HG02571 (cell line): ENCODE results near the gene NOL3.

Experiments
- ATAC-seq: cut with Tn5 transposase; IDR thresholded peaks from one replicate; pipeline ENCODE4 v1.9.1; 2021; ENCODE audit warnings: mild to moderate bottlenecking, moderate library complexity; ENCODE audit not compliant: unreplicated experiment

Gene NOL3

GRCh38 chr16:67154578-67155294 lies 15.6 kb upstream of the NOL3 start:
- no peak for ATAC-seq

DNA sequence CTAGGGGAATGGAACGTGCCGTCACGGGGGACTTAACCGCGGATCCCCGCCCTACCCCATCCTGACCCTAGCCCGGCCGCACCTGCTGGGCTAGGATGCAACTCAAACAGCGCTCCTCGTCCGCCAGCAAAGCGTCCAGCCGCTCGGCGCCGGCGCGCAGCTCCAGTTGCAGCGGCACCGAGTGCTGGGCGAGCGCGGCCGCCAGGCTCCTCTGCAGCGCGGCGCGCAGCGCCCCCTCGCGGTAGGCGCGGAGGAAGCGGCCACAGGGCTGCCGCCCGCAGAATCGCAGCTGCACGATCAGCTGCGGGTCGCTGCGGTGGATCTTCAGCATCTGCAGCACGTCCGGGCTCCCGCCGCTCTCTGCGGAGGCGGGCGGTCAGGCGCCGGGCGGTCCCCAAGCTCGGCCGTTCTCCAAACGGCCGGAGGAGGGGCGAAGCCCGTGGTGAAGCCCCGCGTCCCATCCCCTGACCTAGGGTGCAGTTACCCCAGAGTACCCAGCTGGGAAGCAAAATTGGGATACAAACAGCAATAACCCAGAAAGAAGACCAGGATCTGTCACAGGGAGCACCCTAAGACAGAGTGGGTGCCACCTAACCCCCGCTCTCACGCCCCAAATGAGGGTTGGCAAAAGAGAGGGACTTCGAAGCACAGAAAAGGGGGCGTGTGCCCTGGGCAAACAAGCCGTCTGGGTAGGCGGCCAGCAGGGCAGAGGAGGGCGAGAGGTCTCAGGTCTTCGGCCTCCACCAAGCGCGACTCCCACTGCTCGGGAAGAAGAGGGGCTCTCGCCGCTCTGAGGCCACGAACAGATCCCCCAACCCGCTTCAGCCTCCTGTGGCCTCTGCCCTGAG lies 14.8 kb upstream of the NOL3 start:
- ATAC-seq = no peak

GRCh38 chr16:67156143-67156844 lies 14.0 kb upstream of the NOL3 start:
- ATAC-seq = no peak

GRCh38 chr16:67157106-67157748 lies 13.1 kb upstream of the NOL3 start:
- ATAC-seq = no peak

DNA sequence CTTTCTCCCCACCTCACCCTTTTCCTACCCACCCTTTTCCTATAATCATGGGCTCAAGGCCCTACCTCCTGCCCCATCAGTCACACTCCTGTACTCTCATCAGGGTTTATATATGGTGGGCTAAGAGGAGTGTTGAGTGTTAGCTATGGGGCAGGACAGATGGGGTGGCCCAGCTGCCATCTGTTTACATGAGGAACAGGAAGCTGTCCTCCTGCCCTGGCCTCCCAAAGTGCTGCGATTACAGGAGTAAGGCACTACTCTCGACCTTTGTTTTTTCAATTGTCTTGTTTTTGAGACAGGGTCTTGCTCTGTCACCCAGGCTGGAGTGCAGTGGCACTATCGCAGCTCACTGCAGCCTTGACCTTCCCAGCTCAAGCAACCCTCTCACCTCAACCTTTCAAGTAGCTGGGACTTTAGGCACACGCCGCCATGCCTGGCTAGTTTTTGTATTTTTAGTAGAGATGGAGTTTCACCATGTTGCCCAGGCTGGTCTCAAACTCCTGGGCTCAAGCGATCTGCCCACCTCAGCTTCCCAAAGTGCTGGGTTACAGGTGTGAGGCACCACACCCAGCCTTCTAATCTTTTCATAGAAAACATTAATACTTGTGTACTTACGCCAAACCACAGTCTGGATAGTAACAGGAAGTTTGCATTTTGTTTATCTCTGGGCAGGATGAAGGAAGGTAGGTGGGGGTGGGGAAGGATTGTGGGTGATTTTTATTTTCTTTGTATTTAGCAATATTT lies 12.3 kb upstream of the NOL3 start:
- no peak for ATAC-seq

- ATAC-seq = peak; percentile 48
Measured at GRCh38 chr16:67158637-67159600, 11.4 kb upstream of the NOL3 start.

DNA sequence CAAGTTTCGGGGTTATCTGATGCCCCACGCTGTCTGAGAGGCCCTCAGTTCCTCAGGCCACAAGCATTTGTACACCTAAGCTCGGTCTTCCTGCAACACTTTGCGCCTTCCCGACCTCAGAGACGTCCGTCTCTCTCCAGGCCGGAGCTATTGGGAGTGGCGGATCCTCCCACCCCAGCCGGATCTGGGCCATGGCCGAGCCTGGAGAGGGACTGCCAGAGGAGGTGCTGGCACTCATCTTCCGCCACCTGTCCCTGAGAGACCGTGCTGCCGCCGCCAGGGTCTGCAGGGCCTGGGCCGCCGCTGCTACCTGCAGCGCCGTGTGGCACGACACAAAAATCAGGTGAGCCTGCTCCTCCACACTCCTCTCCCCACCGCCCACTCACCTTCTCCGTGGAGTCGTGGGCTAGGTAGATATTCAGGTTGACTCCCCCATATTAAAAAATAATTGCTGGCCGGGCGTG lies 8.7 kb upstream of the NOL3 start:
- no peak for ATAC-seq

- no peak for ATAC-seq
Measured at GRCh38 chr16:67162506-67163163, 7.7 kb upstream of the NOL3 start.

DNA sequence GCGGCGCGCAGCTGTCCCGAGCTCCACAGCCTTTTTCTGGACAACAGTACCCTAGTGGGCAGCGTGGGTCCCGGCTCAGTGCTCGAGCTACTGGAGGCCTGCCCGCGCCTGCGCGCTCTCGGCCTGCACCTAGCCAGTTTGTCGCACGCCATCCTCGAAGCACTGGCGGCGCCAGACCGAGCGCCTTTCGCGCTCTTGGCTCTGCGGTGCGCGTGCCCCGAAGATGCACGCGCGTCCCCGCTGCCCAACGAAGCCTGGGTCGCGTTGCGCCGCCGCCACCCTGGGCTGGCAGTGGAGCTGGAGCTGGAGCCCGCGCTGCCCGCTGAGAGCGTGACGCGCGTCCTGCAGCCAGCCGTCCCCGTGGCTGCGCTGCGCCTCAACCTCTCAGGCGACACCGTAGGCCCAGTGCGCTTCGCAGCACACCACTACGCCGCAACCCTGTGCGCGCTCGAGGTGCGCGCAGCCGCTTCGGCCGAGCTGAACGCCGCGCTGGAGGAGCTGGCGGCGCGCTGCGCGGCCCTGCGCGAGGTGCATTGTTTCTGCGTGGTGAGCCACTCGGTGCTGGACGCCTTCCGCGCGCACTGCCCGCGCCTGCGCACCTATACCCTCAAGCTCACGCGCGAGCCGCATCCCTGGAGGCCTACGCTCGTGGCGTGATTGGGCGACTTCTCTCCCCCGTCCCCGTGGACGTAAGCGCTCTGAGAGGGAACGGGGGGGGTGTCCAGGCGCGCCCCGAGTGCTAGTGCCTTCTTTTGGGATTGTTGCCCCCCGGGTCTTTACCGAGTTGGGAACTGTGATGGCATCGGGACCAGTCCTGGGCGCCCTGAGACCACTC lies 7.0 kb upstream of the NOL3 start:
- no peak for ATAC-seq

DNA sequence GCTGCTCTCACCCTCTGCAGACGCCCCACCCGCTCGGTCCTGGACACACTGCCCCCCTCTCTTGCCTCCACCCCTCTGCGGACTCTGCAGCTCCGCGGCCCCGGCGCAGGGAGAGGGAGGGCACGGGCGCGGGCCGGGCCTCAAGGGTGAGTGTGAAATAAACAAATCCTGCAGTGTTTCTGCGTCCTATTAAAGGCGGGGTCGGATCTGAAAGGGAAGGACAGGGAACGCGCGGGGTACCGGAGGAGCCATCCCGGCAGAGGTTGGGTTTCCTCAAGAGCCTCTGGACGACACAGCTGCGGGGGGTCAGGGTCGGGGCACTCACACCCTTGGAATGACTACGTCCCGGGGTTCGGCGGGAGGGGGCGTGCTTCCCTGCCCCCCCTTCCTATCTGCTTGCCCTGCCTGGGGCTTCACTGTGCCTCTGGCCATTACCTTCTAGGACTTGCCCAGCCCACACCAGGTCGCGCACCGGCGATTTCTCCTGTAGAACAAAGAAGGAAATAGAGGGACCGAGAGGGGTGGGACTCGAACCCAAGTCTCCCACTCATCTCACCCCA lies 6.3 kb upstream of the NOL3 start:
- ATAC-seq = no peak

DNA sequence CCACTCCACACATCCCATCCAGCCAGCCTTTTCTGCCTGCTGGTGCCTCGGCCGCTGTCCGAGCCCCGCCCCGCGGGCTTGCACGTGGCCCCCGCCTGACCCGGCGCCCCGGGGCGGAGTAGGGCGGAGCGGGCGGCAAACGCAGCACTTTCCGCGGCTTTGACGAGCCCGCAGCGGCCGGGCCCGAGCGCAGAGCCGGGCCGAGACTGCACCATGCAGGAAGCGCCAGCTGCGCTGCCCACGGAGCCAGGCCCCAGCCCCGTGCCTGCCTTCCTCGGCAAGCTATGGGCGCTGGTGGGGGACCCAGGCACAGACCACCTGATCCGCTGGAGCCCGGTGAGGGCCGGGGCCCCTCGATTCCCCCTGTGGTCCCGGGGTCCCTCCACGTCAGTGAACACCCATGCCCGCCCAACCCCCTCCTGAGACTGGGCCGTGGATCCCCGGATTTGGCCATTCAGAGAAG lies 5.7 kb upstream of the NOL3 start, which contains the start of gene HSF4:
Gene HSF4 (plus strand): TSS at position 147 of the 463 bp plus-strand sequence. CDS start 67 bp downstream, at position 214.
- no peak for ATAC-seq

DNA sequence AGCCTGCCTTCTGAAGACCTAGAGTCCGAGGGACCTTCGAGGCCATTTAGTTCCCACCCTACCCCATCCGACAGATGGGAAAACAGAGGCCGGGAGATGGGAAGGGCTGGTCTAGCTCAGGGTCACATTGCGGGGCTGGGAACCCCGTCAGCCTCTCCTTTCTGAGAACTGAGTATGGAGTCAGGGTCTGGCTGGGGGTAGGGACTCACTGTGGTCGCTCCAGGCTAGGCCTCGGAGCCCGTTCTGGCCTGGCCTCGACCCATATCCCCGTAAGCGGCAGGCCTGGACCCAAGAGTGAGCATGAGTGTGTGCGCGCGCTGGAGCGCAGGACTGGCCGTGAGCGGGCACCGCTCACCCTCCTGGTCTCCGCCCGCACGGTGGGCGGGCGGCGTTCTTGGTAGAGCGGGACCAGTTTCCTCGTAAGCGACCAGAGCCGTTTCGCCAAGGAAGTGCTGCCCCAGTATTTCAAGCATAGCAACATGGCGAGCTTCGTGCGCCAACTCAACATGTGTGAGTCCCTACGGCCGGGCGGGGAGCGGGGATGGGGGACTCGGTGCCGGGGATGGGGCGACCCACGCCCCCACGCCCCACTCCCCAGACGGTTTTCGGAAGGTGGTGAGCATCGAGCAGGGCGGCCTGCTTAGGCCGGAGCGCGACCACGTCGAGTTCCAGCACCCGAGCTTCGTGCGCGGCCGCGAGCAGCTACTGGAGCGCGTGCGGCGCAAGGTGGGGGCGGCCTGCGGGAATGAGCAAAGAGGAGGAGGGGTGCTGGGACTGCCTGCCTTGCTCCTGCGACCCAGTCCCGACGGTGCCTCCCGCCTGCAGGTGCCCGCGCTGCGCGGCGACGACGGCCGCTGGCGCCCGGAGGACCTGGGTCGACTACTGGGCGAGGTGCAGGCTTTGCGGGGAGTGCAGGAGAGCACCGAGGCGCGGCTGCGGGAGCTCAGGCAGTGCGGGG lies 4.9 kb upstream of the NOL3 start:
- no peak for ATAC-seq

GRCh38 chr16:67166110-67166547 lies 4.2 kb upstream of the NOL3 start:
- ATAC-seq = no peak

- no peak for ATAC-seq
Measured at GRCh38 chr16:67166598-67167168, 3.7 kb upstream of the NOL3 start.

DNA sequence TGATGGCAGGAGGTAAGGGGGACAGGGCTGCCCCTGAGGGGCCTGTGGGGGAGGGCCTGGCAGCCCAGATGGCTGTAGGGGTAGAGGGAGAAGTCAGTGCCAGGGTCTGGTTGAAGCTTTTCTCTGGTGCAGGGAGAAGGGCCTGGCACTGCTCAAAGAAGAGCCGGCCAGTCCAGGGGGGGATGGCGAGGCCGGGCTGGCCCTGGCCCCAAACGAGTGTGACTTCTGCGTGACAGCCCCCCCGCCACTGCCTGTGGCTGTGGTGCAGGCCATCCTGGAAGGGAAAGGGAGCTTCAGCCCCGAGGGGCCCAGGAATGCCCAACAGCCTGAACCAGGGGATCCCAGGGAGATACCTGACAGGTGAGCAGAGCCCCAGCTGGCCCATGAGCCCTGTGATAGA lies 2.8 kb upstream of the NOL3 start:
- ATAC-seq = no peak

GRCh38 chr16:67169011-67169451 lies 1.3 kb upstream of the NOL3 start:
- no peak for ATAC-seq
